ENCODE measurements around the gene MAPK4.
"Not testable (repeated sequence)": the region's sequence is repeated elsewhere in the genome, so short reads cannot be mapped to it uniquely, and the experiment has no call there.

The MAPK4 gene

DNA sequence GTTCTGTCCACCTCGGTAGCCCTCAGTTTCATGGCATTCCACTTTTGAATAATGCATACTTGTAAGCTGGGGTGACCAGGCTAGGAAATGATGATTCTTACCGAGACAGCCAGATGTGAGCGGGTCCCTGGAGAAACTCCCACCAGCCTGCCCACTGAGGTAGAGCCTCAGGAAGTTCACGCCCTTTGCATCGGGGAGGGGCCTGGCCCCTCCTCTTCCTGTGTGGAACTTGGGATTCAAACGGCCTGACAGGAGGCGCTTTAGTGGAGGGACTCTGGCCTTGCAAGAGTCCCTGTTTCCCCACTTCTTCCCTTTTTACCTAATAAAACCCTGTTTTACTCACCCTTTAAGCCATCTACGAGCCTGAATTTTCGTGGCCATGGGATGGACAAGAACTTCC lies 215.3 kb downstream of the MAPK4 start:
- H3K27me3 ChIP-seq (ENCODE audit: low read depth, low read length): peaks cover 31% of the 10 kb centered on the region
- no peaks in the 10 kb centered on the region for H4K20me1 ChIP-seq (ENCODE audit: insufficient read depth, low read length)
- H3K27ac ChIP-seq (ENCODE audit: low read length): no peak overlapping the region
- H3K9me3 ChIP-seq (ENCODE audit: insufficient read depth, low read length): peaks cover 13% of the 10 kb centered on the region
- H3K36me3 ChIP-seq (replicated peaks; ENCODE audit: low read depth, low read length): no peaks in the 10 kb centered on the region
- H2AFZ ChIP-seq (ENCODE audit: low read depth, low read length): no peak overlapping the region
- H3K4me3 ChIP-seq (ENCODE audit: low read length): no peak overlapping the region
- no peaks in the 10 kb centered on the region for H3K4me1 ChIP-seq (ENCODE audit: low read length)
- no peak overlapping the region for H3K9ac ChIP-seq (ENCODE audit: low read length)
- H3K79me2 ChIP-seq (ENCODE audit: low read length): no peaks in the 10 kb centered on the region
- TF ChIP-seq EZH2phosphoT487 (IDR thresholded peaks at IDR 0.05; ENCODE audit: low read depth): no peak
- TF ChIP-seq, protein P1, sequence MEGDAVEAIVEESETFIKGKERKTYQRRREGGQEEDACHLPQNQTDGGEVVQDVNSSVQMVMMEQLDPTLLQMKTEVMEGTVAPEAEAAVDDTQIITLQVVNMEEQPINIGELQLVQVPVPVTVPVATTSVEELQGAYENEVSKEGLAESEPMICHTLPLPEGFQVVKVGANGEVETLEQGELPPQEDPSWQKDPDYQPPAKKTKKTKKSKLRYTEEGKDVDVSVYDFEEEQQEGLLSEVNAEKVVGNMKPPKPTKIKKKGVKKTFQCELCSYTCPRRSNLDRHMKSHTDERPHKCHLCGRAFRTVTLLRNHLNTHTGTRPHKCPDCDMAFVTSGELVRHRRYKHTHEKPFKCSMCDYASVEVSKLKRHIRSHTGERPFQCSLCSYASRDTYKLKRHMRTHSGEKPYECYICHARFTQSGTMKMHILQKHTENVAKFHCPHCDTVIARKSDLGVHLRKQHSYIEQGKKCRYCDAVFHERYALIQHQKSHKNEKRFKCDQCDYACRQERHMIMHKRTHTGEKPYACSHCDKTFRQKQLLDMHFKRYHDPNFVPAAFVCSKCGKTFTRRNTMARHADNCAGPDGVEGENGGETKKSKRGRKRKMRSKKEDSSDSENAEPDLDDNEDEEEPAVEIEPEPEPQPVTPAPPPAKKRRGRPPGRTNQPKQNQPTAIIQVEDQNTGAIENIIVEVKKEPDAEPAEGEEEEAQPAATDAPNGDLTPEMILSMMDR (IDR thresholded peaks at IDR 0.05; ENCODE audit: low read depth, low read length): no peak
- H3K4me2 ChIP-seq (ENCODE audit: low read length): no peak overlapping the region

DNA sequence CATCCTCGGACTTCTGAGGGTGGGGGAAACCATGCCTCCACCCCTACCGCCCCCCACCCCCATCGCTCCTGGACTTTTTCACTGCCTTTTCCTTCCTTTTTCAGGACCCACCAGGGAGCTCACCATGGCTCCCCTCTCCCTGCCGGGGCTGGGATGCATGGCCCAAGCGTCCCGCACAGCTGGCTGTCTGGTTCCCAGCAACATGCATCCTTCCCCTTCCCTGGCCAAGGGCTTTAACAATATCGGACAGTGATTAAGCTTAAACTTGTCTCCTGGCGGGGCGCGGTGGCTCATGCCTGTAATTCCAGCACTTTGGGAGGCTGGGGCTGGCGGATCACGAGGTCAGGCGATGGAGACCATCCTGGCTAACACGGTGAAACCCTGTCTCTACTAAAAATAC lies 215.8 kb downstream of the MAPK4 start:
- TF ChIP-seq, protein P1 (IDR thresholded peaks at IDR 0.05; ENCODE audit: low read depth, low read length): no peak
- TF ChIP-seq EZH2phosphoT487 (IDR thresholded peaks at IDR 0.05; ENCODE audit: low read depth): no peak
- Histone ChIP-seq H3K27me3 (ENCODE audit: low read depth, low read length) (peaks cover 34% of the 10 kb centered on the region), H3K9ac (ENCODE audit: low read length) (no peak overlapping the region), H3K27ac (ENCODE audit: low read length) (no peak overlapping the region), H2AFZ (ENCODE audit: low read depth, low read length) (no peak overlapping the region), H3K4me2 (ENCODE audit: low read length) (no peak overlapping the region), H3K36me3 (replicated peaks; ENCODE audit: low read depth, low read length) (no peaks in the 10 kb centered on the region), H4K20me1 (ENCODE audit: insufficient read depth, low read length) (no peaks in the 10 kb centered on the region), H3K4me3 (ENCODE audit: low read length) (no peak overlapping the region), H3K9me3 (ENCODE audit: insufficient read depth, low read length) (peaks cover 8% of the 10 kb centered on the region; the same call in 1 of the 2 replicates), H3K4me1 (ENCODE audit: low read length) (no peaks in the 10 kb centered on the region), H3K79me2 (ENCODE audit: low read length) (no peaks in the 10 kb centered on the region)

DNA sequence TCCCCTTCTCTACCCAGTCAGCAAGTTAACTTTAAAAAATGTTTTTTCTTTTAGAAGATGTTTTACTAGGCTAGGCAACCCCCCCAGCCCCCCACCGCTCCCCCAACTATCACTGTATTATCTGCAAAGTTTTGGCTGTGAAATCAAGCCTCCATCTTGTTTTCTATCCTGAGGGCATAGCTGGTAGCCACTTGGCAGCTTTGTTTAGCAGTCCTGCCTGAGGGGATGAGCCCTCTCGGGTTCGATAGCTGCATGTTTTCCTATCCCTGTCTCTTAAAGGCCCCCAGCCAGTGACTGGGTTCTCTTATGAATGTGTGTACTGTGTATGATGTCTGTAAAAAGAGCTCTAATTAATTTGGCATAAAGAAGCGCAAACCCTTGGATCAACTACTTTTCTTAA lies 216.5 kb downstream of the MAPK4 start:
- no peak overlapping the region for H2AFZ ChIP-seq (ENCODE audit: low read depth, low read length)

DNA sequence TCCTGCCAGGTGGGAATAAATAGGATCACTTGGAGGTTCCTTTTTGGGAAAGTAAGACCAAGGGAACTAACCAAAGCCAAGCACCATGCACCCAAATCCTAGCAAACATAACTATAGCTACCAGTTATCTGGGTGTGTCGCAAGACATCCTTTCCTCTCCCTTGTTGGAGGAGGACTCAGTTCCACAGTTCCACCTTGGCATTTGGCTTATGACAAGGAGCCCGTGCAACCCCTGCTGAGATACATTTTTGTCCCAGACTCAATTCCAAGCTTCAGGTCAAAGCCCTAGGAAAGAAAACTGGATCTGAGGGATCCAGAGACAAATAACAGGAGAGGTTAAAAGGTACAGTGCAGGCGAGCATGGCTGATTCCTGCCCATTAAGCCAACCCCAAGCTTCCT lies 219.1 kb downstream of the MAPK4 start:
- peaks cover 46% of the 10 kb centered on the region for H3K27me3 ChIP-seq (ENCODE audit: low read depth, low read length)
- not testable (repeated sequence) for H2AFZ ChIP-seq (ENCODE audit: low read depth, low read length); H3K4me3 ChIP-seq (ENCODE audit: low read length); H3K4me1 ChIP-seq (ENCODE audit: low read length); H3K9ac ChIP-seq (ENCODE audit: low read length); H3K4me2 ChIP-seq (ENCODE audit: low read length); H4K20me1 ChIP-seq (ENCODE audit: insufficient read depth, low read length); H3K27ac ChIP-seq (ENCODE audit: low read length); H3K36me3 ChIP-seq (replicated peaks; ENCODE audit: low read depth, low read length); H3K79me2 ChIP-seq (ENCODE audit: low read length); H3K9me3 ChIP-seq (ENCODE audit: insufficient read depth, low read length)

More for the DNA sequence above, 216.5 kb downstream of the MAPK4 start:
- no peaks in the 10 kb centered on the region for H3K36me3 ChIP-seq (replicated peaks; ENCODE audit: low read depth, low read length)
- 0 out of 2 replicates have a peak, but pooled peaks cover 5% of the 10 kb centered on the region for H3K9me3 ChIP-seq (ENCODE audit: insufficient read depth, low read length)
- H3K4me2 ChIP-seq (ENCODE audit: low read length): no peak overlapping the region
- H3K27ac ChIP-seq (ENCODE audit: low read length): no peak overlapping the region
- H4K20me1 ChIP-seq (ENCODE audit: insufficient read depth, low read length): no peaks in the 10 kb centered on the region
- no peaks in the 10 kb centered on the region for H3K79me2 ChIP-seq (ENCODE audit: low read length)
- no peak overlapping the region for H3K4me3 ChIP-seq (ENCODE audit: low read length)
- H3K27me3 ChIP-seq (ENCODE audit: low read depth, low read length): peaks cover 38% of the 10 kb centered on the region
- H3K4me1 ChIP-seq (ENCODE audit: low read length): no peaks in the 10 kb centered on the region
- no peak for TF ChIP-seq EZH2phosphoT487 (IDR thresholded peaks at IDR 0.05; ENCODE audit: low read depth)
- TF ChIP-seq, protein P1 (IDR thresholded peaks at IDR 0.05; ENCODE audit: low read depth, low read length): no peak
- no peak overlapping the region for H3K9ac ChIP-seq (ENCODE audit: low read length)

Data from OCI-LY3 (cell line).